Stimulated activated CD4-positive, alpha-beta T cell treated with anti-CD3 and anti-CD28 coated beads, Interleukin-1b, Interleukin-23, amount 100 ng/mL, for 24 hours (primary cell): Measurements from ENCODE around the gene CNIH1.
"Not testable (repeated sequence)": the region's sequence is repeated elsewhere in the genome, so short reads cannot be mapped to it uniquely, and the experiment has no call there.

Experiments used
- DNase-seq, 4 experiments: peaks; one replicate each; pipeline ENCODE4 v3.0.0-alpha.2; 2020; ENCODE audit warnings: low read depth in 4 of 4, low spot score in 1 of 4

The CNIH1 gene

DNA sequence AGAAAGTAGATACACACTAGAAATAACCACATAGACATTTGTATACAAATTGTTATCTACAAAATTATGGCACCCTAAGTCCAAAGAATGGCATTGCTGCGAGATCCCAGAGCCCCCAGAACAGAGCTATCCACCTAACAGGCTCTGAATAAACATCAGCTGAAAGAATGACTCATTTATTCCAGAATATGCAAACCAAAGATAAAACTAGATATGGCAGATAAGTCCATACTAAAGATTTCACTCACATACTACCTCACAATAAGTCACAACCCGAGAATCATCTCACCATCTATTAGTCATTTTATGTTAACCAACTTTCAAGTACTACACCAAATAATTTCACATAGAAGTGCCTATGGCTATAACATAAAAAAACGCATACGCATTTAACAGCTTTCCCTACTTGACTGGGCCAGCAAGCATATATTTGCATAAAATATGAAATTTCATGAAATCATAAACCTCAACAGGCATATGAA is 5.6 kb downstream of the CNIH1 start:
- peak in 1 of 4 experiments; percentile 3 for DNase-seq

DNA sequence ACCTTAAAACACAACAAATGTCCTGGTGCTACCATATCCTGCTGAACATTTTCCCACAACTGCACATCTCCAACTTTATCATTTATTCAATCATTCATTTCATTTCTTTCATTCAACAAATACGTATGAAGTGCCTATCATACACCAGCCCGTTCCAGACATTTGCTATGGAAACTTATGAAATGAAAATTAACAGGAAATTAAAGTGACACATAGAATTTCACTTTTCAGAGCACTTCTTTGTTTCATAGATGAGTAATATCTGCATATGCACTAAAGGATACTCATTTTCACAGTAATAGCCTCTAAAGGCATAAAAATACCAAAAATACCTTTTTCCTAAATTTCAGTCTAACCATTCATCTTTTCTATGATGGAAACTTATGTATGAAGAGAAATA is 12.6 kb downstream of the CNIH1 start:
- no peak for DNase-seq

DNA sequence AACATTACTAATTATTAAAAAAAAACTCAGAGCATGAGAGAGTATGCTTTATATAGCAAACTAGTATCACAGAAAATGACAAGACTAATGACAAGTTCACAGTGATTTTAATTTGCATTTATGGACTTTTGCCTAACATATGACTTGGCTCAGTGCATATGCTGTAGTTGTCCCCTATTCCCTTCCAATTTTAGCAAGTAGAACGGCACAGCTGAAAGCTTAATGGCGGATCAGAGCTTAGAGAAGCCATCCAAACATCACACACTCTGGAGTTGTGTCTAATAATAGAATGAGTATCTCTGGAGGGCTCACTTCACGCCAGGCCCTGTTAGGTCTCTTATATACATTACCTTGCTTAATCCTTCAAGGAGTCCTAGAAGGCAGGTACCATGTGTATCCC is 13.3 kb downstream of the CNIH1 start:
- no peak for DNase-seq

DNA sequence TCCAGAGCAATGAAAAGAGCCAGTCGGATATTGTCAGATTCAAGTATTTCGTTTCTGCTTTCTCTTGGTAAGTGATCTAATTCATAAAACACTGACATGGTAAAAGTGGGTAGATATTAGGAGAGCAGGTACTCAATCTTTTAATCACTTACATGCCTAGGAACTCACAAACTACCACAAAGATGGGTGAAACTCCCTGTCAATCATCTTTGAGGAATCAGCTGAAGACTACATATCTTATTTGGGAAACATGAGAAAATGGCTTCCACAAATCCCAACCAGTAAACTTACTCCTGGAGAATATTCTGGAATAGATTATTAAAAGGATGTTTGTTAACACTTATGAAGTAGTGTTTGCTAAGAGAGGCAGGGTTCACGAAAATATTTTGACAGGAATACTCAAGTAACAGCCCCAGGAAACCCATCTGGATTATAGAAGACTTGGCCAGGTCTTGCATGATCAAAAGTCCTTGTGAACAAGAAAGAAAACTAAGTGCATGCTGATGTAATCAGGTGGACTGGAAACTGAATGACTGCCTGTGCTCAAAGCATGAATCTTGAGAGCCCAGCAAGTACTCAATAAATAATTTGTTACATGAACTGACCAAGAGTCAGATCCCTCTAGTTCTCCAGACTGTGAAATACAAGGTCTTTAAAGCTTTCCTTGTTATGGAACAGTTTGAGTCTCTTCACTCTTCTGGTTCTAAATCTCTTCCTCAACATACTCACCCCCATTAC is 15.5 kb downstream of the CNIH1 start:
- DNase-seq: no peak

DNA sequence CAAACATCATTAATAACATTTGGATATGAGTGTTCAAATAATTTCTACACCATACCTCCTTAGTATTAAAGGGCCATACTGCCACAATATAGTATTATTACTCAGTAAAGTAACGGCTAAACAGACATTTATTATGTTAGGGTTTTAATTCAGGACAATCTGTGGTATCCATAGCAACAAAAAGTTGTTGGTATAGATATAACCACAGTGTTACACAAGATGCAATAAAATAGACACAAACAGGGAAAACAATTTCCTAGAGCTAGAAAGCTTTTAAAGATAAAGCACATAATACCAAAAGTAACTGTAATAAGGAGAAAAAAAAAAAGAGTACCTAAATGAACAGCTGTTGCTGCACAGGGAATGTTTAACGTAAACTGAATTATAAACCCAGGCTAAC is 16.1 kb downstream of the CNIH1 start:
- DNase-seq: no peak

DNA sequence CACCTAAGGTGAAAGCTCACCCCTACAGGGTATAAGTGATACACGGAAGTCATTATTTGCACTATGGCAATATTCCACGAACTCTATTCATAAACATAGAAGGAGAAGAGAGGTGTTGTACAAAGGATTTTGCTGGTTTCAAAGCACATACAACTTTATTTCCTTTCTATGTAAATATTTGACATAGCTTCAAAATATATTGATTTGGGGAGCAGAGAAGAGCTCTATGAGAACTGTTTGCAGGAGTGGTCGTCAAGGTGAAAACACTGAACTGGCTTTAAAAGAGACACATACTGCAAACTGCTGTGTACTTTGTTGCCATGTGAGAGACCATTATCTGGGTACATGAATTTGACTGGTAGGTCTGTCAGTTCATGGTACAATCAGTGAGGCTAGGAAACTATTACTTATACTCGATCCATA is 16.7 kb downstream of the CNIH1 start:
- DNase-seq: no peak

DNA sequence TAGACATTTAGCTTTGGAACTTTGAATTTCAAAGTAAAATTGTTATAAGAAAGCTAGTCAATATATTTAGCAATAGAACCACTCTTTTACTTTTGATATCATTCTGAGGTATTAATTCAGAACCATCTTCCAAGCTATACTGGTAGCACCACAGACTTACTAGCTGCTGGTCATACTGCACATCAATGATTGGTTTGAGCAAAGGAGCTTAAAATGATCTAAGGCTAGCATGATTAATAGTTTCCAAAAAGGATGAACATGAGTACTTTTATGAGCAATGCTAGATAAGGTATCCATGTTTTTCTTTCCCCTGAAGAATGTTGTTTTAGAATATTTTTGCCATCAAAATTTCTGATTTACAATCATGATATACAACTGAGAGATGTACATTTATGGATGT is 17.2 kb downstream of the CNIH1 start:
- no peak for DNase-seq

DNA sequence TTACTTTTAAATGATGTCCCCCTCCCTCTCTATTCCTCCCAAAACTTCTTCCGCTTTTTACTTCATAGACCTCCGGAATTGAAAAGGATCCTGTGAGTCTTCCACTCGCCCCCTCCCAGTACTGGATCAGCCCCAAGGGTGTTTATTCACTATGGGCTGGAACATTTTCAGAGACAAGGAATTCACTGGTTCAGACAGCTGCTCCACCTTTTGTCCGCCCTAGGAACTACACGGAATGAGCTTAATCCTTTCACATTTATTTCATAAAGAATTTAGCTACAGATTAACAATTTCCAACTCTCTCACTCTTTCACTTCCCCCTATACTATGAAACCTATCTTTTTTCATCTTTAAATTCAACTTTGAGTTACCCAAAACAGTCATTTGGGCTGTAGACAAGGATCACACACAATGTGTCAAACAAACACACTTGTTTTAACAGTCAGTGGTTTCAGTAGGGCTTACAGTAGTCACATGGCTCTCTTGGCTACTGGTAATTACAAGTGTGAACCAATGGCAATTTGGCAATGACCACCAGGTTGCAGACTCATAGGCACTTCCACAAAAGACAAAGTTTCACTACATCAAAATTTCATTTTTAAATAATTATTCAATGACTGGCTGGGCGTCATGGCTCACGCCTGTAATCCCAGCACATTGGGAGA is 20.6 kb downstream of the CNIH1 start:
- no peak for DNase-seq

DNA sequence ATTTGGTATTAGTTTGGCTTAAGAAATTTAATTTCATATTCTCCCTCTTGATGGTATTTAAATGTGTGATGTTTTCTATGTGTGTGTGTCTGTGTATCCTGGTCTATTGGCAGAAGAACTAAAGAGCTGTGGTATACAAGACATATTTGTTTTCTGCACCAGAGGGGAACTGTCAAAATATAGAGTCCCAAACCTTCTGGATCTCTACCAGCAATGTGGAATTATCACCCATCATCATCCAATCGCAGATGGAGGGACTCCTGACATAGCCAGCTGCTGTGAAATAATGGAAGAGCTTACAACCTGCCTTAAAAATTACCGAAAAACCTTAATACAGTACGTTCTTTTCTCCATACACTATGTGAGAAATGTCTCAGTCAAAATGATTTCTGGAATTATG is 29.8 kb downstream of the CNIH1 start:
- DNase-seq: no peak

DNA sequence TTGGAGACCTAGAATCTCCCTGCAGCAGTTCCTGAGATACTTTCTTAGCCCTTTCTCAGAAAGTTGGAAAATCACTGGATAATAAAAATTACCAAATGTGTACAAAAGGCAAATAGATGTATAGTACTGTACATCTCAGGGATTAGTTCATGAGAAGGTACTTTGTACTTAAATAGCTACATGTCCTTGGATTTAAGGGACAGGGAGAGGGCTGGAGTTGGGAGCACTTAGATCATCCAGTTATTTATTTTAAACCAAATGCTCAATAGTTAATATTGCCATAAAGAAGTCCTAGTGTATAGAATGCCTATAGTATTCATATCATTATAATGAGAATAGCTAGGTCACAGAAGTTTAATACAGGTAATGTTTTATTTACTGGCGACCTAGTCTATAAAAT is 31.0 kb downstream of the CNIH1 start:
- no peak for DNase-seq

DNA sequence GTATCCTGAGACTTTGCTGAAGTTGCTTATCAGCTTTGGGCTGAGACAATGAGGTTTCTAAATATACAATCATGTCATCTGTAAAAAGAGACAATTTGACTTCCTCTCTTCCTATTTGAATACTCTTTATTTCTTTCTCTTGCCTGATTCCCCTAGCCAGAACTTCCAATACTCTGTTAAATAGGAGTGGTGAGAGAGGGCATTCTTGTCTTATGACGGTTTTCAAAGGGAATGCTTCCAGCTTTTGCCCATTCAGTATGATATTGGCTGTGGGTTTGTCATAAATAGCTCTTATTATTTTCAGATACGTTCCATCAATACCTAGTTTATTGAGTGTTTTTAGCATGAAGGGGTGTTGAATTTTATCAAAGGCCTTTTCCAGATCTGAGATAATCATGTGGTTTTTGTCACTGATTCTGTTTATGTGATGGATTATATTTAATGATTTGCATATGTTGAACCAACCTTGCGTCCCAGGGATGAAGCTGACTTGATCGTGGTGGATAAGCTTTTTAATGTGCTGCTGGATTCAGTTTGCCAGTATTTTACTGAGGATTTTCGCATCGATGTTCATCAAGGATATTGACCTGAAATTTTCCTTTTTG is 37.7 kb downstream of the CNIH1 start:
- DNase-seq: not testable (repeated sequence)

DNA sequence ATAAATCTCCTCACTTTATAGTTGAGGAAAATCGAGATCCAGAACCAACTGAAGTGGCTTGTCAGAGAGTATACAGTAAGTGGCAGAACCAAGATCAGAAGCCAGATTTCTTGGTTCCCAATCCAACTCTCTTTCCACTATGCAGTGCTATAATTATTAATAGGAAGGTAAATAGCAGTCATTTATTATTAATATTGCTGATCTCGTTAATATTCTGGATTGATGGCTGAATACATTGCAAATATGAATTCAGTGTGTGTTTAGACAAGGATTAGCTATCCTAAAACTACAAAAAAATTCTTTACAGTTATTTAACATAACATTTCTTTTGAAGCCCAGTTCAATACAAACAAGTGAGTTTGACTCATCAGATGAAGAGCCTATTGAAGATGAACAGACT is 41.6 kb downstream of the CNIH1 start:
- no peak for DNase-seq

DNA sequence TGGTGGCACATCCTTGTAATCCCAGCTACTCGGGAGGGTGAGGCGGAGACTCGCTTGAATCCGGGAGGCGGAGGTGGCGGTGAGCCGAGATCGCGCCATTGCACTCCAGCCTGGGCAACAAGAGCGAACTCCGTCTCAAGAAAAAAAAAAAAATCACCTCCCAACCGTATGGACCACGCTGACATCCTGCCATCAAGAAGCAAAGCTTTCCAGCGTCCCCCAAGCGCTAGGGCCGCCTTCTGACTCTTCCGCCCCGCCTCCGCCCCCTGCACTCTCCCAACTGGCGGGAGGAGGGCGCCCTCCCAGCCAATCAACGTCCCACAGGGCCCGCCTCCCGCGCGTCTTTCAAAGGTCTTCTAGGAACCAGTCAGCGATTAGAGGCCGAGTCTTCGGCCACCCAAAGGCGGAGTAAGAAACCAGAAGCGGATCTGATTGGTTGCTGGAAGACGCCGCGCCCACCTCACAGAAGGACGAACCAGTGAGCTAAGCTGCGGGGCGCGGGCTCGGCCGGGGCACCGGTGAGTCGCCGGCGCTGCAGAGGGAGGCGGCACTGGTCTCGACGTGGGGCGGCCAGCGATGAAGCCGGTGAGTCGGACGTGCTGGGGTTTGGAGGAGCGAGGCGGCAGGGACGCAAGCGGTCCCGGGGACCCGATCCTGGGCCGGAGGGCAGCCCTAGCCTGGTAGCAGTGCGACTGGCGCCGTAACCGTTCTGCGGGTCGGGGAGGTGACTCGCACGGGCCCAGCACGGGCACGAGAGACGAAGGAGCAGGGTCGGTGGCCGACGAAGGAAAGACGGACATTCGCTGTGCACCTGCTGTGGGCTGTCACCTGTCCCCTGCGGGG is 44.5 kb downstream of the CNIH1 start, which contains the start of gene CDKN3:
TSS of gene CDKN3 (plus strand) at position 515 of the 843 bp plus-strand sequence. CDS start at position 577, 62 bp downstream.
- DNase-seq: peak; percentile 83 to 96 (median 92)

DNA sequence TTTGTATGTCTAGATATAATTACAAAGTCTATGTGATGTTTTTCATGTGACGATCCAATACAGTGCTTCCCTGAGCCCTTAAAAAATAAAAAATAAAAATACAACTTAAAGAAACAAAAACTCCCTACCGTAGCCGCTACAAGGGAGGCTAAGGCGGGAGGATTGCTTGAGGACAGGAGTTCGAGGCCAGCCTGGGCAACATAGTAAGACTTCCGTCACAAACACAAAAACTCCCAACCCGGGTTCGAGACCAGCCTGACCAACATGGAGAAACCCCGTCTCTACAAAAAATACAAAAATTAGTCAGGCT is 45.0 kb downstream of the CNIH1 start:
- DNase-seq: no peak

DNA sequence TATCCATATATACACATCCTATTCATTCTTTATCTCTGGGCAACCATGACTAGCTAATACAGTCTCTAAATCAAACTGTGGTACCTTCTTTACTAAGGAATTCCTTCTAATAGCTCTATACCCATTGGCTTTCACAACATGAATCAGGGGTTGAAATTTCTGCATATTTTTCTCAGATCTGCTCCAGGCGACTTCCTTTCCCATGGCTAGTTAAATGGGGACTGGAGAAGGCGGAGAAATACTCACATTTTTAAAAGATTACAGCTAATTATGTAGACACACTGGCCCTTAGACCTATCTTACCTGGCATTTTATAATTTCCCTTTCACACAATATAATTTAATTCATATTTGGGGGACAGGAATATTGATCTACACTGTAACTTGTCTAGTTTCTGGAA is 45.5 kb downstream of the CNIH1 start:
- no peak for DNase-seq

DNA sequence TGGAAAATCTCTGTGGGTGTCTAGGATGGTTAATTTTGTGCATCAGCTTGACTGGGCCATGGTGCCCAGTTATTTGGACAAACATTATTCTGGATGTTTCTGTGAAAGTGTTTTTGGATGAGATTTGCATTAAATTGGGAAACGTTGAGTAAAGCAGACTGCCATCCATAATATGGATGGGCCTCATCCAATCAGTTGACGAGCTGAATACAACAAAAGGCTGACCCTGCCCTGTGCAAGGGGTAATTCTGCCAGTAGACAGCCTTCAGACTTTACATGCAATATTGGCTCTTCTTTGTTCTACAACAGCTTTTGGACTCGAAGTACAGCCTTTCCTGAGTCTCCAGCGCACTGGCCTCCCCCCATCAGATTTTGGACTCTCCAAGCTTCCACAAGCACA is 45.9 kb downstream of the CNIH1 start:
- no peak for DNase-seq

DNA sequence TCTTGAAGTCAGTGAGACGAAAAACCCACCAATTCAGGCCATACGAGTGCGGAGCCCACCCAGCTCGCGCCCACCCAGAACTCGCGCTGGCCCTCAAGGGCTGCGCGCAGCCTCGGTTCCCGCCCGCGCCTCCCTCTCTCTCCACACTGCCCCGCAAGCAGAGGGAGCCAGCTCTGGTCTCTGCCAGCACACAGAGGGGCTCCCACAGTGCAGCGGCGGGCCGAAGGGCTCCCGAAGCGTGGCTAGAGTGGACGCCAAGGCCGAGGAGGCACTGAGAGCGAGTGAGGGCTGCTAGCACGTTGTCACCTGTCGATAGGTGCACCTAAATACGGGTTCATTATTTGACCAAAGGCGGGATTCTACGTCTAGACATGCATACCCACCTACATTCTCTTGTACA is 46.6 kb downstream of the CNIH1 start:
- DNase-seq: no peak

DNA sequence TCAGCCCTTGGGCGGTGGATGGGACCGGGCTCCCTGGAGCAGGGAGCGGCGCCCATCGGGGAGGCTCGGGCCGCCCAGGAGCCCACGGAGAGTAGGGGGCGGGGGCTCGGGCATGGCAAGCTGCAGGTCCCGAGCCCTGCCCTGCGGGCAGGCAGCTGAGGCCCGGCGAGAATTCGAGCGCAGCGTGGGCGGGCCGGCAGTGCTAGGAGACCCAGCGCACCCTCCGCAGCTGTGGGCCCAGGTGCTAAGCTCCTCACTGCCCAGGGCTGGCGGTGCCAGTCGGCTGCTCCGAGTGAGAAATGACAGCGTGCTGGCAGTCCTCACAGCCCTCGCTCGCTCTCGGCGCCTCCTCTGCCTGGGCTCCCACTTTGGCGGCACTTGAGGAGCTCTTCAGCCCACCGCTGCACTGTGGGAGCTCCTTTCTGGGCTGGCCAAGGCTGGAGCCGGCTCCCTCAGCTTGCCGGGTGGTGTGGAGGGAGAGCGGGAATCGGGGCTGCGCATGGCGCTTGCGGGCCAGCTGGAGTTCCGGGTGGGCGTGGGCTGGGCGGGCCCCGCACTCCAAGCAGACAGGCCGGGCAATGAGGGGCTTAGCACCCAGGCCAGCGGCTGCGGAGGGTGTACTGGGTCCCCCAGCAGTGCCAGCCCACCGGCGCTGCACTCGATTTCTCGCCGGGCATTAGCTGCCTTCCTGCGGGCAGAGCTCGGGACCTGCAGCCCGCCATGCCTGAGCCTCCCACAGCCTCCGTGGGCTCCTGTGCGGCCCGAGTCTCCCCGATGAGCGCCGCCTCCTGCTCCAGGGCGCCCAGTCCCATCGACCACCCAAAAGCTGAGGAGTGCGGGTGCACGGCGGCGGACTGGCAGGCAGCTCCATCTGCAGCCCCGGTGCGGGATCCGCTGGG is 47.9 kb downstream of the CNIH1 start:
- DNase-seq: not testable (repeated sequence)

DNA sequence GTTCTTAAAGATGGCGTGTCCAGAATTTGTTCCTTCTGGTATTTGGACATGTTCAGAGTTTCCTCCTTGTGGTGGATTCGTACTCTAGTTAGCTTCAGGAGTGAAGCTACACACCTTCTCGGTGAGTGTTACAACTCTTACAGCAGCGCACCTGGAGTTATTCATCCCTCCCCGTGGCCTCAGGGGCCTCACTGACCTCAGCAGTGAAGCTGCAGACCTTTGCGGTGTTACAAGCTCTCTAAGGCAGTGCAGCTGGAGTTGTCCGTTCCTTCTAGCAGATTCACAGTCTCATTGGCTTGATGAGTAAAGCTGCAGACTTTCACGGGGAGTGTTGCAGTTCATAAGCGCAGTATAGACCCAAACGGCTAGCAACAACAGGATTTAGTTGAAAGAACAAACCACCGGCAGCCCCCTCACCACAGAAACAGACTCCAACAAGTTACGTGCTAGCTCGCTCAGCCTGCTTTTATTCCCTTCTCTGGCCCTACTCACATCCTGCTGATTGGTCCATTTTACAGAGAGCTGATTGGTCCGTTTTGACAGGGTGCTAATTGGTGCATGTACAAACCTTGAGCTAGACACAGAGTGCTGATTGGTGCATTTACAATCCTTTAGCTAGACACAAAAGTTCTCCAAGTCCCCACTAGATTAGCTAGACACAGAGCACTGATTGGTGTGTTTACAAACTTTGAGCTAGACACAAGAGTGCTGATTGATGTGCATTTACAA is 48.9 kb downstream of the CNIH1 start:
- no peak for DNase-seq

DNA sequence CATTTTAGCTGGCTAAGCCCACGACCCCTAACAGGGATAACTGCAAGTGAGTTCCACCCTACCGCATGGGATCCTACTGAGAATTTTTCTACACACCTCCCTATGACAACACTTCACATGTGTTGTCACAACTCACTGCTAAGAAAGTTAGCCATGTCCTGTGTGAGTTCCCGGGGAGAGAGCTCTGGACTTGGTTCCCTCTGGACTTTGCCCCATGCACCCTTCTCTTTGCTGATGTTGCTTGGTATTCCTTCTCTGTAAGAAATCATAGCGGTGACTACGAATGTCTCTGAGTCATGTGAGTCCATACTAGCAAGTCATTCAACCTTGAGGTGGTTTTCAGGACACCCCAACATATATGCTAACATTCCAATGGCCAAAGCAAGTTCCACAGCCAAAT is 53.8 kb downstream of the CNIH1 start:
- DNase-seq: no peak
